ENCODE results near the gene ELP2. TPM values are rescaled to one million over a fixed set of nuclear protein-coding genes. Genes with fewer than 3 reads are reported as not detected.

ELP2 gene
- total and polyA plus RNA-seq, 7 experiments from 2014 or later: 77.4 to 177 (median 123) TPM

- Histone ChIP-seq H3K4me1 (ENCODE audit: control insufficient read depth in 2 of 2, insufficient read depth in 2 of 2, low read length in 2 of 2) (no peaks in the 10 kb centered on the region), H3K4me3 (ENCODE audit: low read length) (no peak overlapping the region), H3K27me3 (ENCODE audit: control insufficient read depth in 2 of 2, insufficient read depth in 2 of 2, low read length in 2 of 2) (no peaks in the 10 kb centered on the region), H3K27ac (ENCODE audit: low read depth, low read length) (no peak overlapping the region), H3K36me3 (ENCODE audit: control insufficient read depth in 2 of 3, insufficient read depth in 3 of 3, low read length in 3 of 3) (peaks cover 31 to 86% (median 35%) of the 10 kb centered on the region in 3 experiments), H3K9me3 (ENCODE audit: control insufficient read depth in 2 of 3, low read length in 3 of 3) (no peaks in the 10 kb centered on the region)
- Mint-ChIP-seq H3K27ac (no peak overlapping the region), H3K4me3 (no peak overlapping the region), H3K9me3 (no peaks in the 10 kb centered on the region), H3K36me3 (peaks cover 6 to 45% (median 27%) of the 10 kb centered on the region in 5 donors), H3K27me3 (no peaks in the 10 kb centered on the region), H3K4me1 (peaks cover 2 to 13% (median 5%) of the 10 kb centered on the region in 7 donors)
- ATAC-seq: no peak
- CTCF ChIA-PET: no interaction called here
- intact Hi-C loops (cut with micrococcal nuclease): loop anchor here in 1 of 2 donors (2.0 kb wide), 1 partner anchor 15 kb away; the partner anchor contains the start of genes ELP2 and SLC39A6
- POLR2A ChIA-PET: interaction anchor here (1.0 kb wide), 1 partner anchor 13 kb away, joined by 3 read pairs; the partner anchor contains the start of gene ELP2
- DNase-seq: no peak
These were observed 13.7 kb downstream of the ELP2 start for GRCh38 chr18:36143391-36143790.

DNA sequence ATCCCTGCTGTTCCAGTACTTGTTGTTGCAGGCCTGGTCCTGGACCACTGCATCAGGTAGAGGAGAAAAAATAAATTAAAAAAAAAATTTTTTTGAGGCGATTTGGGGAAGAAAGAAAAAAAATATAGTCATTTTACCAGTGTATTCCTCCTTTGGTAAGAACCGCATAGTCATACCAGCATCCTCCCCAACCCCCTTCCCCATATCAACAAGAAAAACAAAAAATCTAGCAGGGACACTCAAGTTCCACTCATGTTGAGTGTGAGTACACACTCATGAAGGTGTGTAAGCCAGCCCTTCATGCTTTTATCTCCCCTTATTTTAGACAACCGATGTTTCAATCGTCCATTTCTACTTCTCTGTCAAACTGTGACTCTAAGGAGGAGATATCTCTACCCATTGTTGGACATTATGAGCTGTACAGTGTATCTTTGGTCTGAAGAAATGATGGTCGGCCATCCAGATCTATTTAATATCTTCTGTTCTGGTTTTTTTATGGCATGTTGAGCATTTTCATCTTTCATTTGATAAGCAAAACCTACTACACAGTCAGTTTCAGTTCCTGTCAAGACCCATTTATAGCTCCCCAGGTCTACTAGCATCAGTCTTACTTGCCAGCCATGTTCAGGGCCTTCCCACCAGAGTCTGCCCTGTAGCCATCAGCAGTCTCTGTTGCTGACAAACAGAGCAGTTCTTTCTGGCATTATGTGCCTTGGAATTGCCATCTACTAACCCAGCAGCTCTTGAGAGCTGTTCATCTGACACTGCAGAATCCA, 20.0 kb downstream of the ELP2 start:
- Histone ChIP-seq H3K4me1 (ENCODE audit: control insufficient read depth in 2 of 2, insufficient read depth in 2 of 2, low read length in 2 of 2) (no peaks in the 10 kb centered on the region), H3K4me3 (ENCODE audit: low read length) (no peak overlapping the region), H3K36me3 (ENCODE audit: control insufficient read depth in 2 of 3, insufficient read depth in 3 of 3, low read length in 3 of 3) (peaks cover 22 to 93% (median 24%) of the 10 kb centered on the region in 3 experiments), H3K9me3 (ENCODE audit: control insufficient read depth in 2 of 3, low read length in 3 of 3) (no peaks in the 10 kb centered on the region), H3K27ac (ENCODE audit: low read depth, low read length) (no peak overlapping the region), H3K27me3 (ENCODE audit: control insufficient read depth in 2 of 2, insufficient read depth in 2 of 2, low read length in 2 of 2) (no peaks in the 10 kb centered on the region)
- DNase-seq (no peak), ATAC-seq (no peak)
- Mint-ChIP-seq H3K4me1 (peaks cover 0 to 14% (median 4%) of the 10 kb centered on the region in 7 donors), H3K9me3 (no peaks in the 10 kb centered on the region), H3K4me3 (no peak overlapping the region), H3K27ac (peak overlapping the region in 3 of 9 donors; percentile 8 to 26 (median 18)), H3K27me3 (no peaks in the 10 kb centered on the region), H3K36me3 (peaks cover 17 to 45% (median 21%) of the 10 kb centered on the region in 5 donors)
- ChIA-PET POLR2A (no interaction called here), CTCF (interaction anchor here (0.8 to 0.9 kb wide), 2 partner anchors 54 to 138 kb away, joined by 3 to 4 read pairs; no protein-coding TSS in a partner anchor)
- intact Hi-C loops (cut with micrococcal nuclease): no loop called here

GRCh38 chr18:36152781-36153180, 23.1 kb downstream of the ELP2 start:
- no peaks in the 10 kb centered on the region for H3K9me3 ChIP-seq (ENCODE audit: control insufficient read depth in 2 of 3, low read length in 3 of 3)
- Mint-ChIP-seq H3K27ac (peak overlapping the region in 2 of 9 donors; percentile 19 to 29), H3K9me3 (no peaks in the 10 kb centered on the region), H3K4me3 (no peak overlapping the region), H3K36me3 (peaks cover 22 to 55% (median 29%) of the 10 kb centered on the region in 5 donors), H3K27me3 (no peaks in the 10 kb centered on the region), H3K4me1 (peaks cover 6 to 28% (median 13%) of the 10 kb centered on the region in 7 donors)
- H3K4me3 ChIP-seq (ENCODE audit: low read length): no peak overlapping the region
- ATAC-seq (no peak), DNase-seq (no peak)
- intact Hi-C loops (cut with micrococcal nuclease): loop anchor here in 1 of 2 donors (2.0 kb wide), 1 partner anchor 14 kb away; no protein-coding TSS in a partner anchor
- no peaks in the 10 kb centered on the region for H3K4me1 ChIP-seq (ENCODE audit: control insufficient read depth in 2 of 2, insufficient read depth in 2 of 2, low read length in 2 of 2)
- no peaks in the 10 kb centered on the region for H3K27me3 ChIP-seq (ENCODE audit: control insufficient read depth in 2 of 2, insufficient read depth in 2 of 2, low read length in 2 of 2)
- CTCF ChIA-PET: no interaction called here
- peaks cover 8 to 92% (median 12%) of the 10 kb centered on the region in 3 experiments for H3K36me3 ChIP-seq (ENCODE audit: control insufficient read depth in 2 of 3, insufficient read depth in 3 of 3, low read length in 3 of 3)
- POLR2A ChIA-PET: no interaction called here
- H3K27ac ChIP-seq (ENCODE audit: low read depth, low read length): no peak overlapping the region

- intact Hi-C loops (cut with micrococcal nuclease): loop anchor here in 1 of 2 donors (2.0 kb wide), 1 partner anchor 14 kb away; no protein-coding TSS in a partner anchor
- H3K36me3 Mint-ChIP-seq: peaks cover 22 to 59% (median 29%) of the 10 kb centered on the region in 5 donors
- Histone ChIP-seq H3K4me1 (ENCODE audit: control insufficient read depth in 2 of 2, insufficient read depth in 2 of 2, low read length in 2 of 2) (no peaks in the 10 kb centered on the region), H3K4me3 (ENCODE audit: low read length) (no peak overlapping the region), H3K27me3 (ENCODE audit: control insufficient read depth in 2 of 2, insufficient read depth in 2 of 2, low read length in 2 of 2) (no peaks in the 10 kb centered on the region), H3K27ac (ENCODE audit: low read depth, low read length) (no peak overlapping the region), H3K36me3 (ENCODE audit: control insufficient read depth in 2 of 3, insufficient read depth in 3 of 3, low read length in 3 of 3) (peaks cover 8 to 91% (median 14%) of the 10 kb centered on the region in 3 experiments), H3K9me3 (ENCODE audit: control insufficient read depth in 2 of 3, low read length in 3 of 3) (no peaks in the 10 kb centered on the region)
- no peaks in the 10 kb centered on the region for H3K9me3 Mint-ChIP-seq
- H3K4me1 Mint-ChIP-seq: peaks cover 6 to 32% (median 13%) of the 10 kb centered on the region in 7 donors
- peak overlapping the region in 2 of 9 donors; percentile 29 to 68 for H3K27ac Mint-ChIP-seq
- POLR2A ChIA-PET: no interaction called here
- CTCF ChIA-PET: no interaction called here
- H3K27me3 Mint-ChIP-seq: no peaks in the 10 kb centered on the region
- ATAC-seq (no peak), DNase-seq (no peak)
- no peak overlapping the region for H3K4me3 Mint-ChIP-seq
These were observed 23.5 kb downstream of the ELP2 start for GRCh38 chr18:36153203-36153602.

- ChIA-PET POLR2A (no interaction called here), CTCF (no interaction called here)
- H3K9me3 ChIP-seq (ENCODE audit: control insufficient read depth in 2 of 3, low read length in 3 of 3): no peaks in the 10 kb centered on the region
- no peaks in the 10 kb centered on the region for H3K27me3 ChIP-seq (ENCODE audit: control insufficient read depth in 2 of 2, insufficient read depth in 2 of 2, low read length in 2 of 2)
- peak overlapping the region in 1 of 9 donors; percentile 38 for H3K27ac Mint-ChIP-seq
- H3K4me3 ChIP-seq (ENCODE audit: low read length): no peak overlapping the region
- H3K36me3 Mint-ChIP-seq: peaks cover 25 to 64% (median 33%) of the 10 kb centered on the region in 5 donors
- intact Hi-C loops (cut with micrococcal nuclease): loop anchor here in 1 of 2 donors (2.0 kb wide), 1 partner anchor 15 kb away; no protein-coding TSS in a partner anchor
- peaks cover 6 to 35% (median 14%) of the 10 kb centered on the region in 7 donors for H3K4me1 Mint-ChIP-seq
- peaks cover 8 to 91% (median 17%) of the 10 kb centered on the region in 3 experiments for H3K36me3 ChIP-seq (ENCODE audit: control insufficient read depth in 2 of 3, insufficient read depth in 3 of 3, low read length in 3 of 3)
- no peak overlapping the region for H3K27ac ChIP-seq (ENCODE audit: low read depth, low read length)
- no peaks in the 10 kb centered on the region for H3K27me3 Mint-ChIP-seq
- H3K4me1 ChIP-seq (ENCODE audit: control insufficient read depth in 2 of 2, insufficient read depth in 2 of 2, low read length in 2 of 2): no peaks in the 10 kb centered on the region
- no peak for ATAC-seq
- H3K9me3 Mint-ChIP-seq: no peaks in the 10 kb centered on the region
- no peak overlapping the region for H3K4me3 Mint-ChIP-seq
- no peak for DNase-seq
These were observed 24.1 kb downstream of the ELP2 start for GRCh38 chr18:36153771-36154170.

DNA sequence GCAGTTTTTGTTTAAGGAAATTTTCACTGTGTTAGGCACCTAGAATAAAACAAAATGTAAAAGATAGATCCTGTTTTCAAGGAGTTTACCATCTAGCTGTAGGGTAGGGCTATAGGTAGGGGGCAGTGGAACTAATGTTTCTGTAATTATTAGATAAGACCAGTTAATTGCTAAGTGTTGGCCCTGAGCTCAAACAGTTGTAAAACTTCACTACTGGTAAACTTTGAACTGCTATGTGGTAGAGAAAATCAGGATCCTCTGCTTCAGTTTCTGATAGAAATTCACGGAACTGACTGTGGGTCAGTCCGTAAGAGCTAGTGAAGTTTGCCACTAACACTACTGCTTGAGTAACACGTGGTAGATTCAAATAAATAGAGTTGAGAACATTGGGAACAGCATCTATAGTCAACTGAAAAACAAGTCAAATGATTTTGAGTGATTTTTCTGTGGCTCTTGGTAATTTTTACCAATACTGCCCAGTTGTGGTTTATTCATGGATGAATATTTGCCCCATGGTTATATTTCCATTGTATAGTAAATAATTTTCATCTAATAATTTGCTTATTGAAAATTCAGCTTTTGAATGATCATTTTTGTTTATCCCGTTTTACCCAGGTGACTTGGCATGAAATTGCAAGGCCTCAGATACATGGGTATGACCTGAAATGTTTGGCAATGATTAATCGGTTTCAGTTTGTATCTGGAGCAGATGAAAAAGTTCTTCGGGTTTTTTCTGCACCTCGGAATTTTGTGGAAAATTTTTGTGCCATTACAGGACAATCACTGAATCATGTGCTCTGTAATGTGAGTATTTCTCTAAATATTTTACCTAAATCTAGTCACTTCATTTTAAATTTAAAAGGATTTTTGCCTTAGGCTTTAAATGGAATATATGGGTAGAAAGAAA, 26.4 kb downstream of the ELP2 start:
- no peak overlapping the region for H3K4me3 Mint-ChIP-seq
- DNase-seq: no peak
- ATAC-seq: no peak
- H3K4me1 ChIP-seq (ENCODE audit: control insufficient read depth in 2 of 2, insufficient read depth in 2 of 2, low read length in 2 of 2): no peaks in the 10 kb centered on the region
- ChIA-PET POLR2A (interaction anchor here (0.8 to 1.9 kb wide), 2 partner anchors 27 kb away, joined by 3 to 6 read pairs; partner anchors contain the start of genes ELP2 and SLC39A6), CTCF (no interaction called here)
- no peaks in the 10 kb centered on the region for H3K27me3 Mint-ChIP-seq
- H3K9me3 ChIP-seq (ENCODE audit: control insufficient read depth in 2 of 3, low read length in 3 of 3): no peaks in the 10 kb centered on the region
- peaks cover 16 to 88% (median 25%) of the 10 kb centered on the region in 3 experiments for H3K36me3 ChIP-seq (ENCODE audit: control insufficient read depth in 2 of 3, insufficient read depth in 3 of 3, low read length in 3 of 3)
- H3K27ac Mint-ChIP-seq: peak overlapping the region in 3 of 9 donors; percentile 33 to 57 (median 52)
- H3K36me3 Mint-ChIP-seq: peaks cover 27 to 59% (median 37%) of the 10 kb centered on the region in 5 donors
- H3K27ac ChIP-seq (ENCODE audit: low read depth, low read length): no peak overlapping the region
- no peak overlapping the region for H3K4me3 ChIP-seq (ENCODE audit: low read length)
- intact Hi-C loops (cut with micrococcal nuclease): no loop called here
- peaks cover 7 to 43% (median 21%) of the 10 kb centered on the region in 7 donors for H3K4me1 Mint-ChIP-seq
- no peaks in the 10 kb centered on the region for H3K9me3 Mint-ChIP-seq
- H3K27me3 ChIP-seq (ENCODE audit: control insufficient read depth in 2 of 2, insufficient read depth in 2 of 2, low read length in 2 of 2): no peaks in the 10 kb centered on the region
